Measurements from ENCODE around the gene PPP1R27.
A peak's percentile ranks its signal among the peaks of the same experiment; 100 is the strongest.

PPP1R27 gene

DNA sequence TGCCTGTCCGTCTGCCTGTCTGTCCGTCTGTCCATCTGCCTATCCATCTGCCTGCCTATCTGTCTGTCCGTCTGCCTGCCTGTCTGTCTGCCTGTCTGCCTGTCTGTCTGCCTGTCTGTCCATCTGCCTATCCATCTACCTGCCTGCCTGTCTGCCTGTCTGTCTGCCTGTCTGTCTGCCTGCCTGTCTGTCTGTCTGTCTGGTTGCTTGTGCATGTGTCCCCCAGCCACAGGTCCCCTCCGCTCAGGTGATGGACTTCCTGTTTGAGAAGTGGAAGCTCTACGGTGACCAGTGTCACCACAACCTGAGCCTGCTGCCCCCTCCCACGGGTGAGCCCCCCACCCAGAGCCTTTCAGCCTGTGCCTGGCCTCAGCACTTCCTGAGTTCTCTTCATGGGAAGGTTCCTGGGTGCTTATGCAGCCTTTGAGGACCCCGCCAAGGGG lies 25.3 kb downstream of the PPP1R27 start:
- no peak for TF ChIP-seq SUZ12 (IDR thresholded peaks at IDR 0.05; ENCODE audit: extremely low read depth, insufficient read depth, insufficient read length)
- no peak for TF ChIP-seq YY1 (IDR thresholded peaks at IDR 0.05; ENCODE audit: insufficient read depth, insufficient read length)
- no peak for TF ChIP-seq ZNF274 (IDR thresholded peaks at IDR 0.05; ENCODE audit: low read depth, low read length)
- Histone ChIP-seq H3K4me1 (ENCODE audit: insufficient read depth, insufficient read length) (peaks cover 23% of the 10 kb centered on the region), H3K36me3 (ENCODE audit: insufficient read depth, insufficient read length, low read length) (no peaks in the 10 kb centered on the region), H3K27me3 (ENCODE audit: insufficient read depth, insufficient read length) (peaks cover 31% of the 10 kb centered on the region), H3K9ac (ENCODE audit: insufficient read length, low read depth) (peak overlapping the region; percentile 21), H3K9me3 (ENCODE audit: insufficient read depth, low read length) (no peaks in the 10 kb centered on the region), H3K4me3 (ENCODE audit: insufficient read length, low read depth) (no peak overlapping the region)
- no peak for DNase-seq (ENCODE audit: low read depth, low spot score)

DNA sequence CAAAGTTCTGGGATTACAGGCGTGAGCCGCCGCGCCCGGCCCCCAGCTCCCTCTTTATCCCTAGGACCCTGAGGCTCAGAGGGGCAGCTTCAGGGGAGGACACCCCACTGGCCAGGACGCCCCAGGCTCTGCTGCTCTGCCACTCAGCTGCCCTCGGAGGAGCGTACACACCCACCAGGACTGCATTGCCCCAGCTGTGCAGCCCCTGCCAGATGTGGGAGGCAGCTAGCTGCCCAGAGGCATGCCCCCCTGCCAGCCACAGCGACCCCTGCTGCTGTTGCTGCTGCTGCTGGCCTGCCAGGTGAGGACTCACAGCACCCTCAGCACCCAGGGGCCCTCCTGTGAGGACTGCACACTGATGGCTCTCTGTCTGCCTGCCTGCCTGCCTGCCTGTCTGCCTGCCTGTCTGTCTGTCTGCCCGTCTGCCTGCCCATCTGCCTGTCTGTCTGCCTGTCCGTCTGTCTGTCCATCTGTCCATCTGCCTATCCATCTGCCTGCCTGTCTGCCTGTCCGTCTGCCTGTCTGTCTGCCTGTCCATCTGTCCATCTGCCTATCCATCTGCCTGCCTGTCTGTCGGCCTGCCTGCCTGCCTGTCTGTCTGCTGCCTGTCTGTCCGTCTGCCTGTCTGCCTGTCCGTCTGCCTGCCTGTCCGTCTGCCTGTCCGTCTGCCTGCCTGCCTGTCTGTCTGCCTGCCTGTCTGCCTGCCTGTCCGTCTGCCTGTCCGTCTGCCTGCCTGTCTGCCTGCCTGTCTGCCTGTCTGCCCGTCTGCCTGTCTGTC lies 25.9 kb downstream of the PPP1R27 start:
- Histone ChIP-seq H3K9me3 (ENCODE audit: insufficient read depth, low read length) (no peaks in the 10 kb centered on the region), H3K4me1 (ENCODE audit: insufficient read depth, insufficient read length) (peaks cover 19% of the 10 kb centered on the region), H3K36me3 (ENCODE audit: insufficient read depth, insufficient read length, low read length) (no peaks in the 10 kb centered on the region), H3K4me3 (ENCODE audit: insufficient read length, low read depth) (no peak overlapping the region), H3K27me3 (ENCODE audit: insufficient read depth, insufficient read length) (peaks cover 38% of the 10 kb centered on the region), H3K9ac (ENCODE audit: insufficient read length, low read depth) (no peak overlapping the region)
- no peak for TF ChIP-seq YY1 (IDR thresholded peaks at IDR 0.05; ENCODE audit: insufficient read depth, insufficient read length)
- TF ChIP-seq ZNF274 (IDR thresholded peaks at IDR 0.05; ENCODE audit: low read depth, low read length), result no peak
- TF ChIP-seq SUZ12 (IDR thresholded peaks at IDR 0.05; ENCODE audit: extremely low read depth, insufficient read depth, insufficient read length), result no peak
- DNase-seq (ENCODE audit: low read depth, low spot score), result no peak

DNA sequence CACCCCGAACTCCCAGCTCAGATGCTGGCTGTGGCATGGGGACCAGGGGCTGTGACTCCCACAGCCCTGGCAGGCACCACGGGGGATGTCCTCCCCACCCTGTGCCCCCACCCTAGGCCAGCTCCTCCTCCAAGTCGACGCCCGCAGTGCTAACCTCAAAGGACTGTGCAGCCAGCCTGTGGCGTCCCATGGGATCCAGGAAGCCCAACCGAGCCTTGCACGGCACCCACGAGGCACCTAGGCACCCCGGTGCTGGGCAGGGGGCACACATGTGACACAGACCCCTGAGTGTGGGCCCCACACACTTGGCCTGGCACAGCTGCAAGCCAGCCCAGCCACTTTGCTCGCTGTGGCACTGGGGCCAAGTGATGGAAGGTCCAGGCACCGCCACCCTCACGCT lies 27.0 kb downstream of the PPP1R27 start:
- no peak overlapping the region for H3K4me3 ChIP-seq (ENCODE audit: insufficient read length, low read depth)
- H3K9me3 ChIP-seq (ENCODE audit: insufficient read depth, low read length), result no peaks in the 10 kb centered on the region
- DNase-seq (ENCODE audit: low read depth, low spot score), result no peak
- H3K27me3 ChIP-seq (ENCODE audit: insufficient read depth, insufficient read length), result peaks cover 49% of the 10 kb centered on the region
- no peak overlapping the region for H3K9ac ChIP-seq (ENCODE audit: insufficient read length, low read depth)
- H3K36me3 ChIP-seq (ENCODE audit: insufficient read depth, insufficient read length, low read length), result no peaks in the 10 kb centered on the region
- peaks cover 20% of the 10 kb centered on the region for H3K4me1 ChIP-seq (ENCODE audit: insufficient read depth, insufficient read length)
- no peak for TF ChIP-seq SUZ12 (IDR thresholded peaks at IDR 0.05; ENCODE audit: extremely low read depth, insufficient read depth, insufficient read length)
- TF ChIP-seq ZNF274 (IDR thresholded peaks at IDR 0.05; ENCODE audit: low read depth, low read length), result no peak
- TF ChIP-seq YY1 (IDR thresholded peaks at IDR 0.05; ENCODE audit: insufficient read depth, insufficient read length), result no peak

DNA sequence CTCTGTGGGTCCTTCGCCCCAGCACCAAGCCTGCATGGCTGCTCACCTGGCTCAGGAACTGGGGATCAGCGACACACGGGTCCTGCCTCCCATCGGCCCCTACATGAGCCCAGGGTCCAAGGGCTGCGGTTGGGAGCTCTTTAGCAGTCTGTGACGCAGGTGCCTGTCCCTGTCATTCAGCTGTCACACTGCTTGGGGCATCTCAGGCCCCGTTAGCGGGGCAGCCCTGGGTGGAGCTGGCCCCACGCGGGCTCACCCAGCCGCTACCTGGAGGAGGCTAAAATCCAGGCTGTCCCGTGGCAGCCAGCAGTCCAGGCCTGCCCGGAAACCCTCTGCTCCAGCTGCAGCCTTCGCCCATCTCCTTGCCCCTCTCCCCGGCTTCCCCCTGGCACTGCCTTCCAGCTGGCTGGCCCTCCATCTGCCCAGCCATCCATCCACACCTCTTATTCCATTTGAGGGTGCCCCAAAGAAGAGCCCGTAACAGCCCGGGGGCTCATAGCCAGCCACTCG lies 27.6 kb downstream of the PPP1R27 start:
- Histone ChIP-seq H3K4me1 (ENCODE audit: insufficient read depth, insufficient read length) (peaks cover 20% of the 10 kb centered on the region), H3K36me3 (ENCODE audit: insufficient read depth, insufficient read length, low read length) (no peaks in the 10 kb centered on the region), H3K9me3 (ENCODE audit: insufficient read depth, low read length) (no peaks in the 10 kb centered on the region), H3K4me3 (ENCODE audit: insufficient read length, low read depth) (no peak overlapping the region), H3K9ac (ENCODE audit: insufficient read length, low read depth) (no peak overlapping the region), H3K27me3 (ENCODE audit: insufficient read depth, insufficient read length) (peaks cover 55% of the 10 kb centered on the region)
- no peak for TF ChIP-seq YY1 (IDR thresholded peaks at IDR 0.05; ENCODE audit: insufficient read depth, insufficient read length)
- no peak for TF ChIP-seq ZNF274 (IDR thresholded peaks at IDR 0.05; ENCODE audit: low read depth, low read length)
- TF ChIP-seq SUZ12 (IDR thresholded peaks at IDR 0.05; ENCODE audit: extremely low read depth, insufficient read depth, insufficient read length), result no peak
- no peak for DNase-seq (ENCODE audit: low read depth, low spot score)

DNA sequence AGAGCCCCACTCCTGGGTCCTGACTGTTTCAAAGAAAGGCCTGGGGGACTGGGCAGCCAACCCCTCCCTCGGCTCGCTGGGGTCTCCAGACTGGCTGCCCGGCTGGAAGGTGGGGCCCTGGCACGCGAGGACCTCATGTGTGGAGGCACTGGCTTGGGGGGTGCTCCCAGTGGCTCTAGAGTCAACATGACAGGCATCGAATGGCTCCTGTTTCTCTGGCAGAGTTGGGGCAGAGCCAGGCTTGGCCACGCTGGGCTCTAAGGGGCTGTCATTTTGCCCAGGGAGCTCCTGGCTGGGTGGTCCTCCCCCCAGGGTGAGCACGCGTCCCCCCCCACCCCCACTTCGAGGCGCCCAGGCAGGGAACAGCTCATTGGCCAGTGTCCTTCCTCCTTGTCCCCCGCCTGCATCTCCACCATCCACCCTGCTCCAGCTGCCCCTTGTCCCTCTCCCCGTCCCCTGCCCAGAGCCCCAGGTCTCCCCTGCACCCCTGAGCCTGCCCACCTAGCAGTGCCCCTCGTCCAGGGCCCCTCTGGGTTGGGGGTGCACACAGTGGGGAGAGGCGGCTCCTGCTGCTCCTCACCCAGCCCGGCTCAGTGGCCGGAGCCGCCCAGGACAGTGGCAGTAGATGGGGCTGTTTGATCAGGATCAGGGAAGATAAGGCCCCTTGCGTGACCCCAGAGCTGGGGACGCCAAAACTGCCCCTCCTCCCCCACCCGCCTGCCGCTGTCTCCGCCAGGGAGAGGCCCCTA lies 28.2 kb downstream of the PPP1R27 start:
- peaks cover 20% of the 10 kb centered on the region for H3K4me1 ChIP-seq (ENCODE audit: insufficient read depth, insufficient read length)
- H3K36me3 ChIP-seq (ENCODE audit: insufficient read depth, insufficient read length, low read length), result no peaks in the 10 kb centered on the region
- no peak overlapping the region for H3K4me3 ChIP-seq (ENCODE audit: insufficient read length, low read depth)
- no peak overlapping the region for H3K9ac ChIP-seq (ENCODE audit: insufficient read length, low read depth)
- no peak for DNase-seq (ENCODE audit: low read depth, low spot score)
- H3K27me3 ChIP-seq (ENCODE audit: insufficient read depth, insufficient read length), result peaks cover 61% of the 10 kb centered on the region
- no peak for TF ChIP-seq ZNF274 (IDR thresholded peaks at IDR 0.05; ENCODE audit: low read depth, low read length)
- 0 out of 2 replicates have a peak, but pooled peaks cover under 1% of the 10 kb centered on the region for H3K9me3 ChIP-seq (ENCODE audit: insufficient read depth, low read length)

DNA sequence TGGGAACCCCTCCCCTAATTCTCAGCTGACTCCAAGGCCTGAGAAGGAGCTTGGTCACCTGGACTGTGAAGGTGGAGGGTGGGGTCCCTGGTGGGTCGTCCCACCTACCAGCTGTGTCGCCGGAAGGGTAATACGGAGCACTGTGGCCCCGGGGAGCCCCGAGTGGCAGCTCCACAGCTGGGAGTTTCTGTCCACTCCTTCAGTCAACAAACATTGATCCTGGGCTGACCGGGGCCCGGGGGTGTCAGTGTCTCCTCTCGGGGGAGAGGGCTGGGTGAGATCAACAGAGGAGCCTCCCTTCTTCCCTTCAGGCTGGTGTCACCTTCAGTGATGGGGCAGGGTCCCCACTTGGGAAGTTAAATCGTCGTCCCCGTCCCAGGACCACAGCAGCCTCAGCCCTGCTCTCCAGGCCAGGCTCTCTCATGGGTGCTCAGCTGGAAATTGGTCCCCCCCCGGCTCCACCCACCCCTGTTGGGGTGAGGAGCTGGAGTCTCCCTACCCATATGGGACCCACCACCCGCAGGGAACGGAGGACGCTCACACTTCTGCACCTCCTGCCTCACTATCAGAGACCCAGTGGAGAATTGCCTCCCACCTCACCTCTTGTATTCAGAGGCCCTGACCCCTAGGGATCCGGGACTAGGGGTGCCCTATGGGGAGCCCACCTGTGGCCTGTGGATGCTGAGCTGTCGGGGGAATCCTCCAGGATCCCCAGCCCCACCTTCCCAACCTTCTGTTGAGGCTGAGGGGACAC lies 29.0 kb downstream of the PPP1R27 start:
- no peak for DNase-seq (ENCODE audit: low read depth, low spot score)
- Histone ChIP-seq H3K4me1 (ENCODE audit: insufficient read depth, insufficient read length) (peaks cover 20% of the 10 kb centered on the region), H3K36me3 (ENCODE audit: insufficient read depth, insufficient read length, low read length) (no peaks in the 10 kb centered on the region), H3K4me3 (ENCODE audit: insufficient read length, low read depth) (no peak overlapping the region), H3K27me3 (ENCODE audit: insufficient read depth, insufficient read length) (peaks cover 68% of the 10 kb centered on the region), H3K9ac (ENCODE audit: insufficient read length, low read depth) (no peak overlapping the region), H3K9me3 (ENCODE audit: insufficient read depth, low read length) (peaks cover 8% of the 10 kb centered on the region; the same call in 1 of the 2 replicates)
- TF ChIP-seq ZNF274 (IDR thresholded peaks at IDR 0.05; ENCODE audit: low read depth, low read length) (no peak), SUZ12 (IDR thresholded peaks at IDR 0.05; ENCODE audit: extremely low read depth, insufficient read depth, insufficient read length) (no peak), YY1 (IDR thresholded peaks at IDR 0.05; ENCODE audit: insufficient read depth, insufficient read length) (no peak)

Data from NT2/D1 (cell line).